A549 treated with CpdA at 1 μM for 4 hours (cell line): ENCODE data around the gene TEX26. TPM values are rescaled to one million over a fixed set of nuclear protein-coding genes. Genes with fewer than 3 reads are reported as not detected.

Experiments used
- total RNA-seq: library from RNA; stranded (reverse); fragments of 200-300 nt; extraction: Qiagen RNA extraction; gene quantifications from 5 replicates; pipeline ENCODE4 v1.2.3, GENCODE V29; 2022; ENCODE audit warnings: low read depth

TEX26 gene
- total RNA-seq: not detected in 5 replicates

DNA sequence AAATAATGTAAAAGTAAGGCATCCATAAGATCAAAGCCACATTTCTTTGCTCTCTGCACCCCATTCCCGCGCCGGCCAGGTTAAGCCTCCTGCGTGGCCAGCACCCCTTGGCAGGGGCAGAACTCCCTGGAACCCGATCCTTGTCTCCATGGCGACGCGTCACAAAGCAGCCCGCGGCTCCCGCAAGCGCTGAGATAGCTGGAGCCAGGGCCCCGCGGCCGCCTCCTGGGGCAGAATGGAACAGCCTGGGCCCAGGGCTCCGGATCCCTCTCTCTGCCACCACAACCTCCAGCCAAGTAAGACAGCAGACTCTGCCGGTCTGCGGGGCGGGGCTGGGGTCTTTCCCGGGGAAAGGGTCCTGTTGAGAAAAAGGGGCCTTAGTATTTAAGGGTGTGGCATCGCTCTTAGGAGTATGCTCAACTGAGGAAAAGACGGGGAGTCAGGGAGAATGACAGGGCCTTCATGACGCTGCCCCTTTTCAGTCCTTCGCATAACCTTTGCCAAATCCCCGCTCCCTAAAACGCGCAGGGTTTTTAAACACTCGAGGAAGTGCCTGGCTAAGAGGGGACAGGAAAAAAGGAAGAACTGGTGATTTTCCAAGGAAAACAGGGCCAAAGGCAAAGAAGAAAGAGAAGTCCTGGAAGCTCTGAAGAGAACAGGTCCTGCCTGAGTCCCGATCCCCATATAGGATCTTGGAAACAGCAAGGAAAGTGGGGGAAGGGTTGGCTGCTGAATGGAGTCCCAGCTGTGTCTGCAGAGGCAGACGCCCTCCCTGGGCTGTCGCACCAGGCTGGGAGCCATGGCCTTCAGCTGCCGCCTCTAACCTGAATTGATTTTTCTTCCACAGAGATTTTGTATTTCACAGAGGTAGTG is at the start of gene TEX26:
Gene TEX26 (plus strand): TSS at position 176 of the 873 bp plus-strand sequence. CDS start 60 bp downstream, at position 236.

DNA sequence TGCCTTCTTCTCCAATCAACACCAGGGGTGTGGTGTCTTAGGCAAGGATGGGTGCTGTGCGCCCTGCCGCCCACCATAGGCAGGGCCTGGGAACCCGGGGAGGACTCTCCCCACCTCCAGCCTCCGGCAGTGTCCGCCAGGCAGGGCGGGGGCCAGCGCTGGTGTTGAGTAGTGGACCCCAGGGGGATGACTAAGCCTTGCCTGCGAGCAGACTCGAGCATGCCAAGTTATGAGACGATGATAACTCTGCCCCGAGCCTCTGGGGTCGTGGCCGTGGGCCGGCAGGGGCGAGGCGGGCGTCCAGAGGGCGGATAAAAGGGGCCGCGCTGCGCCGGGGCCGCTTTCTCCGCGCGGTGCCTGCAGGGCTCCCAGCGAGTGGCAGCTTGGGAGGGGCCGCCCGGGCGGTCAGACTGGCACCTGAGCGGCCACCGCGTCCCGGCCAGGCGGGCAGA is 26.5 kb upstream of the TEX26 start, which contains the start of gene MEDAG:
Gene MEDAG (plus strand): TSS at position 340 of the 452 bp plus-strand sequence. CDS start 245 bp downstream, outside the sequence.

Other genes with a start within 250 kb of the TEX26 start
- gene ALOX5AP, start 197.1 kb upstream of the TEX26 start, total RNA-seq: 2.3 to 3.3 TPM (median 2.6 TPM) in 5 replicates
- 0.07 to 0.08 TPM (median 0.07 TPM) in 3 of 5 replicates, not detected in the others for gene MEDAG, start 26.4 kb upstream of the TEX26 start, total RNA-seq
- 105 to 142 TPM (median 125 TPM) in 5 replicates for gene HSPH1, start 229.2 kb downstream of the TEX26 start, total RNA-seq